DOHH2 (cell line): Measurements from ENCODE around the gene NMNAT2.

ENCODE experiments used
- CTCF ChIP-seq: fragments of 200-600 bp; sonication (generic); IDR thresholded peaks from one replicate; pipeline ENCODE4 v1.5.1; 2014; ENCODE audit warnings: antibody characterized with exemption, mild to moderate bottlenecking, low read depth, low read length; ENCODE audit not compliant: poor library complexity, severe bottlenecking
- EZH2phosphoT487 ChIP-seq: fragments of 200-600 bp; sonication (generic); IDR thresholded peaks from 2 replicates; pipeline ENCODE4 v1.6.1; 2017; ENCODE audit warnings: borderline replicate concordance, mild to moderate bottlenecking, antibody characterized with exemption, low read length, moderate library complexity, mixed read lengths

GRCh38 chr1:183247066-183247465 lies 171.1 kb downstream of the NMNAT2 start:
- no peak for TF ChIP-seq CTCF
- no peak for TF ChIP-seq EZH2phosphoT487
